H1 (cell line): ENCODE measurements around the gene C19orf25. TPM values are rescaled to one million over a fixed set of nuclear protein-coding genes. Genes with fewer than 3 reads are reported as not detected.

ENCODE experiments used
- CBX5 ChIP-seq: fragments of 300-800, 300-1000 bp; sonication (generic); IDR thresholded peaks from 2 replicates; pipeline ENCODE4 v1.7.1; 2016; ENCODE audit warnings: antibody characterized with exemption, low read length, low read depth
- CBX8 ChIP-seq: fragments of 300-800, 300-1000 bp; sonication (generic); IDR thresholded peaks from 2 replicates; pipeline ENCODE4 v1.7.1; 2016; ENCODE audit warnings: low read depth, low read length, borderline replicate concordance
- CEBPB ChIP-seq: IDR thresholded peaks from 2 replicates; pipeline ENCODE4 v1.6.1; 2012; ENCODE audit warnings: low read depth, low read length
- EGR1 ChIP-seq: IDR thresholded peaks from 2 replicates; pipeline ENCODE4 v1.6.1; 2011; ENCODE audit warnings: low read depth, low read length, borderline replicate concordance
- EP300 ChIP-seq, 2 experiments: IDR thresholded peaks; 1 replicate in 1 of 2; 2 replicates in 1 of 2; pipeline ENCODE4 v1.6.1; 2011 to 2012; ENCODE audit warnings: low read depth in 2 of 2, low read length in 2 of 2, mild to moderate bottlenecking in 2 of 2, borderline replicate concordance in 1 of 2, inconsistent platforms in 1 of 2, moderate library complexity in 1 of 2
- FOSL1 ChIP-seq: IDR thresholded peaks from 2 replicates; pipeline ENCODE4 v1.6.1; 2011; ENCODE audit warnings: mild to moderate bottlenecking, low read depth, low read length, moderate library complexity; ENCODE audit not compliant: insufficient read depth
- GABPA ChIP-seq: IDR thresholded peaks from 2 replicates; pipeline ENCODE4 v1.6.1; 2011; ENCODE audit warnings: mild to moderate bottlenecking, low read length, moderate library complexity, borderline replicate concordance; ENCODE audit not compliant: insufficient read depth
- JUN ChIP-seq: IDR thresholded peaks from 2 replicates; pipeline ENCODE4 v1.6.1; 2011; ENCODE audit warnings: low read depth, mild to moderate bottlenecking, improper control_type of control experiment, low read length
- JUND ChIP-seq: IDR thresholded peaks from 2 replicates; pipeline ENCODE4 v1.6.1; 2011; ENCODE audit warnings: mild to moderate bottlenecking, improper control_type of control experiment, low read length
- KDM1A ChIP-seq: fragments of 200-600, 300-600 bp; sonication (generic); IDR thresholded peaks from 2 replicates; pipeline ENCODE4 v1.7.1; 2016; ENCODE audit warnings: mild to moderate bottlenecking, low read length, borderline replicate concordance
- KDM4A ChIP-seq: IDR thresholded peaks from one replicate; pipeline ENCODE4 v1.7.1; 2012; ENCODE audit warnings: low read depth, mild to moderate bottlenecking, moderate library complexity, low read length, inconsistent platforms; ENCODE audit not compliant: severe bottlenecking
- PHF8 ChIP-seq: fragments of 200-600 bp; sonication (generic); conservative IDR thresholded peaks from 2 replicates; pipeline ENCODE4 v1.7.1; 2012; ENCODE audit warnings: low read depth, mild to moderate bottlenecking, inconsistent platforms, low read length, moderate library complexity
- POLR2AphosphoS5 ChIP-seq: IDR thresholded peaks from 2 replicates; pipeline ENCODE4 v1.6.1; 2011; ENCODE audit warnings: low read depth, low read length
- RBBP5 ChIP-seq: IDR thresholded peaks from 2 replicates; pipeline ENCODE4 v1.7.1; 2012; ENCODE audit warnings: low read depth, mild to moderate bottlenecking, inconsistent platforms, low read length, moderate library complexity, borderline replicate concordance
- RFX5 ChIP-seq: IDR thresholded peaks from 2 replicates; pipeline ENCODE4 v1.6.1; 2011; ENCODE audit warnings: low read depth, low read length, improper control_type of control experiment, borderline replicate concordance
- SIRT6 ChIP-seq: IDR thresholded peaks from one replicate; pipeline ENCODE4 v1.7.1; 2012; ENCODE audit warnings: low read length, inconsistent platforms
- SIX5 ChIP-seq: IDR thresholded peaks from 2 replicates; pipeline ENCODE4 v1.6.1; 2011; ENCODE audit warnings: mild to moderate bottlenecking, low read depth, low read length
- TBP ChIP-seq: IDR thresholded peaks from 2 replicates; pipeline ENCODE4 v1.6.1; 2011; ENCODE audit warnings: low read depth, low read length, improper control_type of control experiment
- ZNF274 ChIP-seq: IDR thresholded peaks from 2 replicates; pipeline ENCODE4 v1.7.0; 2012; ENCODE audit warnings: low read length, borderline replicate concordance; ENCODE audit errors: extremely low read depth
- polyA plus RNA-seq, 7 experiments: library from polyadenylated mRNA; depleted of rRNA in 3 of 7; stranded (reverse) in 5 of 7; unstranded in 2 of 7; fragments of >200 nt in 5 of 7; fragments of 200-250 nt in 2 of 7; gene quantifications; 1 replicate in 5 of 7; 2 replicates in 1 of 7; 4 replicates in 1 of 7; pipeline versions ENCODE4 v1.2.1 to v1.2.3, GENCODE V29; 2011 to 2013; ENCODE audit warnings: missing spikeins in 2 of 7, mixed read lengths in 2 of 7
- total RNA-seq: library from RNA; stranded (reverse); fragmentation: NEBNext Ultra II Directional; extraction: Animal tissue kit (Norgen Biotek cat#: 25700); gene quantifications from 2 replicates; pipeline ENCODE4 v1.2.1, GENCODE V29; 2021
- TF ChIP-seq, protein P1 (sequence below): IDR thresholded peaks from 2 replicates; pipeline ENCODE4 v1.6.1; 2011; ENCODE audit warnings: low read length, improper control_type of control experiment
- TF ChIP-seq, protein P2 (sequence below): IDR thresholded peaks from 2 replicates; pipeline ENCODE4 v1.6.1; 2012; ENCODE audit warnings: inconsistent platforms

C19orf25 gene
- total and polyA plus RNA-seq, 2 of the 8 experiments (the other 6 are each of a cell fraction or from before 2014, with no cell fraction given), result 41.3 to 67.4 TPM

DNA sequence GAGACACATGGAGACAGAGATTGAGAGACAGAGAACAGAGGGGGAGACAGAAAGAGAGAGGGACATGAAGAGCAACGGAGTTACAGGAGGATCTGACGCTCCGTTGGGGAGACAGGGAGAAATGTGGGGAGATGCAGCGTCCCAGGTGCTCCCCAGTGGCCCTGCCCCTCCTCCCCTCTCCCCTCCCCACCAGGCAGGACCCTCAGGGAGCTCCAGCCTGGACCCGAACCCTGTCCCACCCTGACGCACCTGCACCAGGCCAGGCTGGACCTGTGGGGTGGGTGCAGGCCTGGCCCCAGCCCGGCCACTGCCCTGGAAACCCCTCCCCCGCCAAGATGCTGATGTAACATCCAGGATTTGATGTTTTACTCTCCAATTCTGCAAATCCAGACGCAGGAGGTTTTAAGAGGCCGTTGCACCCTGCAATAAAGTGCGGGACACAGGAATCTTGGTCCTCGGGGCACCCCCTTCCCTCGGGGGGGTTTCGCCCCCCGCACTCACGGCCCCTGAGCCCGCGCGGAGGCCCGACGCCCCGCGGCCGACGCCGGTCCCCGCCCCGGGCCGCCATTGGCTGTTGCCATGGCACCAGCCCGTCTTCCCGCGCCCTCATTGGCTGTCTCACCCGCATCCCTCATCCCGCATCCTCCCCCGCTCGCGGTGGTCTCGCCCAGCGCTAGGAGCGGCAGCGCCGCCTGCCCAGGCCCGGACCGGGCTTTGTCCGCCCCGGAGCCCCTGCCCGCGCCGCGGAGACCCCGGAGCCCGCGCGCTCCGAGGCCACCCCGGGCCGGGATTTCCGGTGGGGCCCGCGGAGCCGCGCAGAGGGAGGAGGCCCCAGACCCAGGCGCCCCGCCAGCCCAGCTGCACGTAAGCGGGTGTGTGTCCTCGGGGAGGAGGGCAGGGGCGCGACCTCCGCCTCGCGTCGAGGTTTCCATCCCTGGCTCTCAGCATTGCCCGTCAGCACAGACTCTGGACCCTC is 29.3 kb downstream of the C19orf25 start, which contains the start of gene APC2 (continued):
- TF ChIP-seq, protein P1, sequence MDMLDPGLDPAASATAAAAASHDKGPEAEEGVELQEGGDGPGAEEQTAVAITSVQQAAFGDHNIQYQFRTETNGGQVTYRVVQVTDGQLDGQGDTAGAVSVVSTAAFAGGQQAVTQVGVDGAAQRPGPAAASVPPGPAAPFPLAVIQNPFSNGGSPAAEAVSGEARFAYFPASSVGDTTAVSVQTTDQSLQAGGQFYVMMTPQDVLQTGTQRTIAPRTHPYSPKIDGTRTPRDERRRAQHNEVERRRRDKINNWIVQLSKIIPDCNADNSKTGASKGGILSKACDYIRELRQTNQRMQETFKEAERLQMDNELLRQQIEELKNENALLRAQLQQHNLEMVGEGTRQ, result no peak
- TF ChIP-seq KDM1A (peak; percentile 18; the same call in 1 of the 2 replicates), KDM4A (peak; percentile 25), JUND (0 out of 2 replicates have a peak, but pooled peaks have one; percentile 9), CBX5 (no peak), RBBP5 (no peak), POLR2AphosphoS5 (no peak), RFX5 (0 out of 2 replicates have a peak, but pooled peaks have one; percentile 23), SIRT6 (no peak), FOSL1 (no peak), EP300 (IDR thresholded peaks at IDR 0.05; ENCODE audit: borderline replicate concordance in 1 of 2, low read depth in 2 of 2, low read length in 2 of 2) (peak in 1 of 2 experiments; percentile 54; a peak in 1 of 3 replicates), EGR1 (peak; percentile 65; the same call in 1 of the 2 replicates), PHF8 (0 out of 2 replicates have a peak, but pooled peaks have one; percentile 35), JUN (no peak), TBP (no peak; the same call in 1 of the 2 replicates), CBX8 (no peak), CEBPB (0 out of 2 replicates have a peak, but pooled peaks have one; percentile 1), SIX5 (no peak), ZNF274 (no peak), GABPA (no peak)
- TF ChIP-seq, protein P2, sequence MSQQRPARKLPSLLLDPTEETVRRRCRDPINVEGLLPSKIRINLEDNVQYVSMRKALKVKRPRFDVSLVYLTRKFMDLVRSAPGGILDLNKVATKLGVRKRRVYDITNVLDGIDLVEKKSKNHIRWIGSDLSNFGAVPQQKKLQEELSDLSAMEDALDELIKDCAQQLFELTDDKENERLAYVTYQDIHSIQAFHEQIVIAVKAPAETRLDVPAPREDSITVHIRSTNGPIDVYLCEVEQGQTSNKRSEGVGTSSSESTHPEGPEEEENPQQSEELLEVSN, result no peak
